GM12864 (cell line): ENCODE measurements around the gene MB.

Experiments used
- DNase-seq: peaks from one replicate; pipeline ENCODE4 v3.0.0-alpha.2; 2011; ENCODE audit warnings: low read depth
- H3K4me3 ChIP-seq: 2 replicates; pipeline ENCODE4 v1.5.1; 2011; ENCODE audit warnings: mild to moderate bottlenecking, low read depth, low read length, control low read depth
- TF ChIP-seq, protein P1 (sequence below): IDR thresholded peaks from 2 replicates; pipeline ENCODE4 v1.5.1; 2011; ENCODE audit warnings: low read depth, mild to moderate bottlenecking, moderate library complexity, low read length, control low read depth, inconsistent platforms; ENCODE audit errors: missing control alignments

MB gene

GRCh38 chr22:35559354-35560005 lies 57.6 kb downstream of the MB start:
- DNase-seq = no peak
- TF ChIP-seq, protein P1, sequence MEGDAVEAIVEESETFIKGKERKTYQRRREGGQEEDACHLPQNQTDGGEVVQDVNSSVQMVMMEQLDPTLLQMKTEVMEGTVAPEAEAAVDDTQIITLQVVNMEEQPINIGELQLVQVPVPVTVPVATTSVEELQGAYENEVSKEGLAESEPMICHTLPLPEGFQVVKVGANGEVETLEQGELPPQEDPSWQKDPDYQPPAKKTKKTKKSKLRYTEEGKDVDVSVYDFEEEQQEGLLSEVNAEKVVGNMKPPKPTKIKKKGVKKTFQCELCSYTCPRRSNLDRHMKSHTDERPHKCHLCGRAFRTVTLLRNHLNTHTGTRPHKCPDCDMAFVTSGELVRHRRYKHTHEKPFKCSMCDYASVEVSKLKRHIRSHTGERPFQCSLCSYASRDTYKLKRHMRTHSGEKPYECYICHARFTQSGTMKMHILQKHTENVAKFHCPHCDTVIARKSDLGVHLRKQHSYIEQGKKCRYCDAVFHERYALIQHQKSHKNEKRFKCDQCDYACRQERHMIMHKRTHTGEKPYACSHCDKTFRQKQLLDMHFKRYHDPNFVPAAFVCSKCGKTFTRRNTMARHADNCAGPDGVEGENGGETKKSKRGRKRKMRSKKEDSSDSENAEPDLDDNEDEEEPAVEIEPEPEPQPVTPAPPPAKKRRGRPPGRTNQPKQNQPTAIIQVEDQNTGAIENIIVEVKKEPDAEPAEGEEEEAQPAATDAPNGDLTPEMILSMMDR = no peak
- H3K4me3 ChIP-seq = no peak overlapping the region

GRCh38 chr22:35558719-35559118 lies 58.4 kb downstream of the MB start:
- TF ChIP-seq, protein P1 = no peak
- no peak overlapping the region for H3K4me3 ChIP-seq
- no peak for DNase-seq

- H3K4me3 ChIP-seq = no peak overlapping the region
These were observed 59.1 kb downstream of the MB start for GRCh38 chr22:35558031-35558430.

More at GRCh38 chr22:35558031-35558430, 59.1 kb downstream of the MB start:
- no peak for DNase-seq
- TF ChIP-seq, protein P1 = no peak
